ENCODE data around the gene SPPL3.

Gene SPPL3

GRCh38 chr12:120771097-120771496 lies 133.1 kb downstream of the SPPL3 start:
- no peak for DNase-seq

- no peak for DNase-seq
Observed at GRCh38 chr12:120767071-120768024, 136.8 kb downstream of the SPPL3 start.

GRCh38 chr12:120766566-120766965 lies 137.6 kb downstream of the SPPL3 start:
- DNase-seq, result no peak

- DNase-seq, result no peak
Observed at GRCh38 chr12:120764816-120765215, 139.3 kb downstream of the SPPL3 start.

- no peak for DNase-seq
Observed at GRCh38 chr12:120763250-120763649, 140.9 kb downstream of the SPPL3 start.

- DNase-seq, result no peak
Observed at GRCh38 chr12:120762086-120762485, 142.1 kb downstream of the SPPL3 start.

GRCh38 chr12:120761519-120761934 lies 142.6 kb downstream of the SPPL3 start:
- no peak for DNase-seq

GRCh38 chr12:120760349-120761254 lies 143.6 kb downstream of the SPPL3 start:
- peak; percentile 16 to 22 for DNase-seq

- no peak for DNase-seq
Observed at GRCh38 chr12:120759591-120760348, 144.4 kb downstream of the SPPL3 start.

GRCh38 chr12:120758798-120759590 lies 145.2 kb downstream of the SPPL3 start:
- DNase-seq, result no peak

GRCh38 chr12:120757949-120758348 lies 146.2 kb downstream of the SPPL3 start:
- no peak for DNase-seq

- no peak for DNase-seq
Observed at GRCh38 chr12:120757226-120757742, 146.9 kb downstream of the SPPL3 start.

- DNase-seq, result no peak
Observed at GRCh38 chr12:120755269-120755668, 148.9 kb downstream of the SPPL3 start.

- no peak for DNase-seq
Observed at GRCh38 chr12:120754792-120755191, 149.4 kb downstream of the SPPL3 start.

GRCh38 chr12:120751389-120751788 lies 152.8 kb downstream of the SPPL3 start:
- no peak for DNase-seq

GRCh38 chr12:120750806-120751205 lies 153.4 kb downstream of the SPPL3 start:
- no peak for DNase-seq

- DNase-seq, result no peak
Observed at GRCh38 chr12:120749256-120749655, 154.9 kb downstream of the SPPL3 start.

- DNase-seq, result no peak
Observed at GRCh38 chr12:120748242-120748641, 155.9 kb downstream of the SPPL3 start.

GRCh38 chr12:120744922-120745493 lies 159.2 kb downstream of the SPPL3 start:
- no peak for DNase-seq

- DNase-seq, result no peak
Observed at GRCh38 chr12:120741476-120742421, 162.4 kb downstream of the SPPL3 start.

Data from CD4-positive, alpha-beta T cell treated with Interleukin-1 beta for 1 hour (primary cell).